GM21423 (cell line): ENCODE measurements around the gene ALPI.

ENCODE experiments used
- ATAC-seq: cut with Tn5 transposase; IDR thresholded peaks from one replicate; pipeline ENCODE4 v1.9.1; 2021; ENCODE audit warnings: mild to moderate bottlenecking, moderate library complexity; ENCODE audit not compliant: unreplicated experiment

Gene ALPI

DNA sequence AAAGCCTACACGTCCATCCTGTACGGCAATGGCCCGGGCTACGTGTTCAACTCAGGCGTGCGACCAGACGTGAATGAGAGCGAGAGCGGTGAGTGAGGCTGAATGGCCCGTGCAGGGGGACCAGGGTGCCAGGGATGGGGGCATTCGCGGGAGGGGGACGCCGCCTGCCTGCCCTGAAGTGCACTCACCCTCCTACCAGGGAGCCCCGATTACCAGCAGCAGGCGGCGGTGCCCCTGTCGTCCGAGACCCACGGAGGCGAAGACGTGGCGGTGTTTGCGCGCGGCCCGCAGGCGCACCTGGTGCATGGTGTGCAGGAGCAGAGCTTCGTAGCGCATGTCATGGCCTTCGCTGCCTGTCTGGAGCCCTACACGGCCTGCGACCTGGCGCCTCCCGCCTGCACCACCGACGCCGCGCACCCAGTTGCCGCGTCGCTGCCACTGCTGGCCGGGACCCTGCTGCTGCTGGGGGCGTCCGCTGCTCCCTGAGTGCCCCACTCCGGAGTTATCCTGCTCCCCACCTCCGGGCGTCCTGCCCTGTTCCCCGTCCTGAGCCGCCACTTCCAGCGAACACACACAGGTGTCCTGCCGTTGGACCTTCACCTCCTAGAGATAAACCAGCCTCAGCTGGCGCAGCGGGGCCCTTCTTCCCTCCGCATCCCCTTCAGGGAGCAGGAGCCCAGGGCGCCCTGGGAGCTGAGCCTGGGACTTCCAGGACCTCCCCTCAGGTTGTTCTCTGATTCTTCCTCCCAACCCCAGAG, 2.9 kb downstream of the ALPI start:
- no peak for ATAC-seq

DNA sequence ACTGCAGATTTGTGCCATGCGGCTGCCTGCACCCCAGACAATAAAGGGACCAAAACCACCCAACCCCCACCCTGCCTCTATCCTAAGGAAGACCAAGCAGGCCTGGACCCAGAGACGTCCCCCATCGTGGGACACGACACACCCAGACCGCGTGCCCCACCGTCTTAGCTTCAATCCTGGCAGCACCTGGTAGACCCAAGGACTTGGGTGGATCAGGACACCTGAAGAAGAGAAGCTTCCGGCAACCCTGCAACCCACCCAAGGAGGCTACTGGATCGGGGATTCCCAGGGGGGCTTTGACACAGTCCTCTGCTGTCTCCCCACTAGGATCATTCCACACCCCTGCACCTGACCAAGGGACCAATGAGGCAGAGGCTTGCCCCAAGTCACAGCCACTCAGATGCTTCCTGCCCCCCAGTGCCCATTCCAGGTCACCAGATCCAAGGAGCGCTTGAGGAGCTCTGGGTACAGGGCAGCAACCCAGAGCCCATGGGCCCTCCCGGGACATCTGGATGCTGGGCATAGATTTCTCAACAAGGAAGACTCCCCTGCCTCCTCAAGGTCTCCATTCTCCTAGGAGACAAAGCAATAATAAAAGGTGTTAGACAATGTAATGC, 3.6 kb downstream of the ALPI start:
- ATAC-seq = no peak

DNA sequence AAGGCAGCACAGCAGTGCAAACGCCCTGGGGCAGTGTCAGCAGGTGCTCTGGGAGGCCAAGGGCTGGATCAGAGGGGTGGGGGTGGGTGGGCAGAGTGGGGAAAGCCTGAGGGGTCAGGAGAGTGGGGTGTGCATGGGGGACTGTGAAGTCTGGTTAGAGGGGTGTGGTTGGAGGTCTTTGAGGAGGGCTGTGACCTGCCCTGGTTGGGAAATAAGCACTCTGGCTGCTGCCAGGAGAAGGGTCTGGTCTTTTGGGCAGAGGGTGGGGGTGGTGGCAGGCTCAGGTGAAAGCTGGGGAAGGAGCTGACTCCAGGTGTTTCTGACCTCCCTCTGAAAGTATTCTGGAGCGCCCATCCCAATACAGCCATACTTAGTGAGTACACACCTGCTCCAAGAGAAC, 4.2 kb downstream of the ALPI start:
- no peak for ATAC-seq

DNA sequence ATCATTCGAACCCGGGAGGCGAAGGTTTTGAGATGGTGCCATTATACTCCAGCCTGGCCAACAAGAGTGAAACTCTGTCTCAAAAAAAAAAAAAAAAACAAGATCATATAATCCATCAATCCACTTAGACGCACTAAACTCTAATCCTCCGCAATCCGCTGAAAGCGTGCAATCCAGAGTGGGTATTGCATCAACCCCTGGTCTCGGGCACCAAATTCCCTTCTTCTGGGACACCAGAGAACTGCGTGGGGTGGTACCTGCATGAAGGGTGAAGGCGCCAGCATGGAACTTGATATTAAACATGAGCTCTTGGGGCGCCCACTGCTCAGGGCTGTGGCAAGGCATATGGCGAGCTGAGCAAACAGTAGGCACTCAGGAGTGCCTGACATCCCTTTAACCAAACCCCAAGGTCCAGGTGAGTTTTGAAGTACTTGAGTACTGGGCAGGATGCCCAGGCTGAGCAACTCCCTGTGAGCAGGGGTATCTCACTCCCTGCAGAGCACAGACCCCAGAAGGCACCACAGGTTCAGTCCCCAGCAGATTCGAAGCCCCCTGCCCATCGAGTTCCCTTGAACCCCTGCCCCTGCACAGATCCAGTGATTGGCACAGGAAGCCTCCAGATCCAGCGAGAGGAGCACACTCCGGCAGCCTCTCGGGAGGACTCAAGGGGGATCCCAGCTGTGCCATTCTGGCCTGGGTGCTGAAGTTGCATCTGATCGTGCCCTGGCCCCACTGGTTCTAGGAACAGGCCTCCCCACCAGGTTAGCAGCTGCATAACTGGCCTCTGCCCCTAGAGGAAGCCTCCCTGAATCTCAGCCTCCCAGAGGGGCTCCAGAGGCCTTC, 8.0 kb downstream of the ALPI start:
- ATAC-seq = no peak

DNA sequence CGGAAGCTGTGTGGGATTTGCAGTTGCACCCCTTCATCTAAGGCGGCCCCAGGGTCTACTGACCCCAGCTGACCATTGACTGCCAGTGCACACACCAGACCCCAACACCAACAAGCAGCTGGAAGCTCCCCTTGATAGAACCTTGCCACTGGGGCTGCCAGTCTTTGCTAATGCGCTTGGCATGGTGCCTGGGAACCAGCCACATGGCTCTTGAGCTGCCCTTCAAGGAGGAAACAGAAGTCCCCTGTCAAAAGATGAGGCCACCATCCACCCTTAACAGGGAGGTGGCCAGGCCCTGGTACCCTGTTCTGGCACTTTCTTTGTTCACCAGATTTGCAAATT, 8.6 kb downstream of the ALPI start:
- no peak for ATAC-seq

DNA sequence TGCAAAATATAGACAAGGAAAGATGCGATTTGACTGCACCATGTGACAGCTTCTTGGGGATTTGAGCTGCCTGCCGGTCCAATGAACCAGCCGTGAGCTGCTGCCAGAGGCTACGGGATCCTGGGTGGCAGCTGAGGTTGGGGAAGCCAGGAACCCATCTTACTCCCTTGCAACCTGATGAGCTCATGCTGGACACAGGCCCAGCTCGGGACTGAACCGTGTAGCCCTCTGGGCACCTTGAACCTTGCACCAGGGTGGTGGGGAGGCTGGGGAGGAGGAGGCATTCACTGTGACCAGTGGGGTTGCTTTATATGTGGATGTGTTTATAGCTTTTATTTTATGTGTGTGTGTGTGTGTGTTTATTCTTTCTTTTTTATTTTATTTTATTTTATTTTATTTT, 9.1 kb downstream of the ALPI start:
- ATAC-seq = no peak

DNA sequence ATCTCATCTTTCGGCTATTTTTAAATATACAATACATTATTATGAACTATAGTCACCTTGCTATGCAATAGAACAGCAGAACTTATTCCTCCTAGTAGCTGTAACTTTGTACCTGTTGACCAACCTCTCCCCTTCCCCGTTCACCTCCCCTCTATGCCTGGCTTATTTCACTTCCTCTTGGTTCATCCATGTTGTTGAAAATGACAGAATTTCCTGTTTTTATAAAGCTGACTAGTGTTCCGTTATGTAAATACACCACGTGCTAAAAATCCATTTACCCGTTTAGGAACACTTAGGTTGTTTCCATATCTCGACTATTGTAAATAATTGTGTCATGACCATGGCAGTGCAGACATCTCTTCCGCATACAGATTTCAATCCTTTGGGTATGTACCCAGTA, 10.3 kb downstream of the ALPI start:
- no peak for ATAC-seq

DNA sequence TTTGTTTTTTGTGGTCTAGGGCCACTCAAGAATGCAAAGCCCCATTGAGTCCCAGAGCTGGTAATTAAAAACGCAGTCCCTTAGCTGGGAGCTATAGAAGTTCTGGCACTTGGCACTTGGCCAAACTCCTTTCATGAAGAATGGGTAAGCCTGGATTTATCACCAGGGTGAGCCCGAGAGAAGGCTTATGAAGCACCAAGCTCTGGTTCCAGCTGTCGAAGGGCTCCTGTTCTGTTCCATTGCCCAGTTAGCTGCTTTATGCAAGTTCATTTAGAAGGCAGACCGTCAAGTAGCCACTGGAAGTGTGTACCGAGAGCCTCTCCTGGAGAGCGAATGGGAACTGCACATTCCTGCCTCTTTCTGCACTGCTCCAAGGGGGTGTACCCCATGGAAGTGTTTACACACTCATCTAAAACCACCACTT, 17.5 kb downstream of the ALPI start:
- no peak for ATAC-seq

DNA sequence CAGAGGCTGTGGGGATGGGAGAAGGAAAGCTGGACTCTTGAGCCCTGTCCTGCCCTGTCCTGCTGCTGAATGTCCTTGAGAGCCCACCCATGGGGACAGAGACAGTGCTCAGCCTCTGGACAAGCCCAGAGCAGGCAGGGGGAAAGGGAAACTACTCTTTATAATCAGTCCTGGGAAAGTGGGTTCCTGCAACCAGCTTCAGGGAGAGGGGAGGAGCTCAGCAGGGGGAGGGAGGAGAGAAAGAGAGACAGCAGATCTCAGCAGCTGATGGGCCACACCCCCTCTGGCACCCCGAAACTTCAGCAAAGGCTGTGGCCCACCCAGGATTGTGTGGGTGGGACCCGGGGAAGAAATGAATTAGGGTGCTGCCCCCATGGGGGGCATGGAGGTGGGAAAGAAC, 20.1 kb downstream of the ALPI start:
- no peak for ATAC-seq

DNA sequence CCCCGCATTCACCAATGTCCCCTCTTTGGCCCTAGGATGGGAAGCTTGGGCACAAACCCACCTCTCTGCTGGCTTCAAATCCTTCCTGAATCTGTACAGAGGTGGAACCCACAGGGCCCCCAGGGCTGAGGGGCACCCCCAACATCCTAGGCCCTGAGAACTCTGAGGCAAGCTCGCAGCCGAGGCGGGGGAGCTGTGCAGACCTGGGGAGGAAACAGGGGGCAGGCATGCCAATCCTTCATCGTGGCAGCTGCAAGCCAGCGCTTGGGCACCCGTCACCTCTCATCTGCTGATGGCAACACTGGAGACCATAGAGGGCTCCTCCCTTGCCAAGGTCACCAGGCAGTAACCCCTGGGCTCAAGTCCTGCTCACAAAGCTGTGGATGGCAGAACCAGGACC, 20.8 kb downstream of the ALPI start:
- no peak for ATAC-seq

DNA sequence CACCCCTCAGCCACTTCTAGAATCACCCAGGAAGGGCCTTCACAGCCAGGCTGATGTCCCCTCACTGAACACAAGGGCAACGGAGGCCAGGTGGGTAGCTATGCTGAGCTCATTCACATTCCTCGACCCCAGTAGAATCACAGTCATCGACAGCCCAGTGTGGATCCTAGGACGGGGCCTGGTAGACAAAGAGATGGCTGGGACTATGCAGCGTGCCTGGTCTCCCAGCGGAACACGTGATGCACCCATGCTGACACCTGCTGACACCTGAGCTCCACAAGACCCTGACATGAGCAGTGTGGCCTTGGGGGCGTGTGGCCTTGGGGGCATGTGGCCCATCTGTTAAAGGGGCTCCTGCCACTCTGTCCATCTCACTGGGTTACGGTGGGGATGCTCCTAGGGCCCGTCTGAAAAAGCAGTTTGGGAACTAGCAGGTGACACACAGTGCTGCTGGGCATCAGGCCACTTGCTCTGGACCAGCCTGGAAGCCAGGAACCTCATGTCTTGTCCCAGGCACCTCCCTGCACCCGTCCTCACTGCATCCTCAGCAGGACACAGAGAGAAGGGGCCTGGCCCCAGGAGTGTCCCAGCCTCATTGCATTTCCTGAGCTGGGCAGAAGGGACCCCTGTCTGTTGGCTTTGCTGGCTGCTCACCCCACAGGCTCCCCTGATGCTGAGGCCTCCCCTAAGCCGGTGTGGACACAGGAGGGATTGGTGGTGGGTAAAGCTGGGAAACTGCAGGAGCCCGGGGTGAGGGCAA, 22.0 kb downstream of the ALPI start:
- no peak for ATAC-seq

DNA sequence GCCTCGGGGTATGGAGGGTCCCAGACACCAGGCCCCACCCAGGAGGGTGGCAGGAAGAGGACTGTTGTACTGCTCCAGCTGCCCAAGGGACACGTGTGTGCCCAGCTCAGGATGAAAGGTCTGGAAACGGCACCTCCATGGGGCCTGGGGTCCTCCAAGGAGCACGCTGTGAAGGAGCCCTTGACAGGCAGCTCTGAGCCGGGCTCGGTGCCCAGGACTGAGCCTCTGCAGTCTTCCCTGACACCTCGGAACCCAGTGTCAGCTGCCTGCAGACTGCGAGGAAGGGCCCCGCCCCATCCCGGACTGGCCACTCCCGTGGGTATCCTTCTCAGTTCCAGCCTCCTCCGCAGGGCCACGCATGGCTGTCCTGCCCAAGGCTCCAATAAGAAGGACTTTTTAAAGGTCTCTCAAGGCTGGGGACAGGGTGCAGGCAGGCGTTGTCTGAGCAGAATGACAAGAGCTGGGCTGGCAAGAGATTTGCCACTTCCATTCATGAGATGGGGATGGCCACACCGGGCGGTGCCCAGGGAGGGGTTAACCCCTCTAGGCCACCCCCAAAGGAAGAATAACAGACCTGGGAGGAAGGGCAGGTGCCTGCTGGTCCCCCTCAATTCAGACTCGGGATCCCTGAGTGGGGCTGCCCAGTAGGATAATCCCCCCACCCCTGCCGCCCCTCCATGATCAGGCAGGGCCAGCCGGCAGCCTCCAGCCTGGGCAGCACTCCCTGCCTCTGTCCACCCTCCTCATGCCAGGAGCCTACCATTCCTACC, 22.8 kb downstream of the ALPI start:
- no peak for ATAC-seq

DNA sequence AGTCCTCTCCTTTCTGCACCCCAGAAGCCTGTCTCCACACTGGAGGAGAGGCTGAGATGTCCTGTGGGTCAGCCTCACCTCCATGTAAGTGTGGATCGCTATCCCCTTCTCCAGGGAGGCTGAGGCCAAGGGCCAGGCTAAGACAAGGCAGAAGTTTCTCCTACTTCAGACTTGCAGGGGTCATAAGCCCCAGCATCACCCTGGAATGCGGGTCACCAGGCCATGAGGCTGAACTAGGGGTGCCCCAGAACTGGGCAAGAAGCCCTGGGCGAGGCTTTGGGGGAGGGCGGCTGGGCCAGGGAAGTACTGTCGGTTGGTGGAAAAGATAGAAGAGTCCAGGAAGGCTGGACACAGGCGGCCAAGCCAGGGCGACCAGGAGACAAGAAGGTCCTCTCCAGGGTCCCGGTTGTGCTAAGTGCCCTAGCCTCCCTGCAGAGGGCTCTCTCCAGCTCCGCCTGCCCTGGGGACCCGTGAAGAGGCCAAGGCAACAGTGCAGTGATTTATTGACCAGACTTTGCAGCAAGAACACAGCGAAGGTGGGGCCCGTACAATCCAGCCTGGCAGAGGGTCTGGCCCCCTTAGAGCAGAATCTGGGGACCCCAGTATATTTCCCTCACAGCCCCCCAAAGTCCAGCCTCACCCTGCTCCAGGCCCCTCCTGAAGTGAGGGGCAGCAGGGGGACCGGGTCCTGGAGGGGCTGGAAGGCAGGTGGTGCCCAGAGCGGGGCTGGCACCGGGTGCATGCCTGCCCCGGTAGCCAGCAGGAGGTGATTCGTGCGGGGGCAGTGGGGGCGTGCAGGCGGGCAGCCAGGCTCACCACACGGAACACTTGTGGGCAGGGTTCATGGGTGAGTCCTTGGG, 23.6 kb downstream of the ALPI start:
- no peak for ATAC-seq

DNA sequence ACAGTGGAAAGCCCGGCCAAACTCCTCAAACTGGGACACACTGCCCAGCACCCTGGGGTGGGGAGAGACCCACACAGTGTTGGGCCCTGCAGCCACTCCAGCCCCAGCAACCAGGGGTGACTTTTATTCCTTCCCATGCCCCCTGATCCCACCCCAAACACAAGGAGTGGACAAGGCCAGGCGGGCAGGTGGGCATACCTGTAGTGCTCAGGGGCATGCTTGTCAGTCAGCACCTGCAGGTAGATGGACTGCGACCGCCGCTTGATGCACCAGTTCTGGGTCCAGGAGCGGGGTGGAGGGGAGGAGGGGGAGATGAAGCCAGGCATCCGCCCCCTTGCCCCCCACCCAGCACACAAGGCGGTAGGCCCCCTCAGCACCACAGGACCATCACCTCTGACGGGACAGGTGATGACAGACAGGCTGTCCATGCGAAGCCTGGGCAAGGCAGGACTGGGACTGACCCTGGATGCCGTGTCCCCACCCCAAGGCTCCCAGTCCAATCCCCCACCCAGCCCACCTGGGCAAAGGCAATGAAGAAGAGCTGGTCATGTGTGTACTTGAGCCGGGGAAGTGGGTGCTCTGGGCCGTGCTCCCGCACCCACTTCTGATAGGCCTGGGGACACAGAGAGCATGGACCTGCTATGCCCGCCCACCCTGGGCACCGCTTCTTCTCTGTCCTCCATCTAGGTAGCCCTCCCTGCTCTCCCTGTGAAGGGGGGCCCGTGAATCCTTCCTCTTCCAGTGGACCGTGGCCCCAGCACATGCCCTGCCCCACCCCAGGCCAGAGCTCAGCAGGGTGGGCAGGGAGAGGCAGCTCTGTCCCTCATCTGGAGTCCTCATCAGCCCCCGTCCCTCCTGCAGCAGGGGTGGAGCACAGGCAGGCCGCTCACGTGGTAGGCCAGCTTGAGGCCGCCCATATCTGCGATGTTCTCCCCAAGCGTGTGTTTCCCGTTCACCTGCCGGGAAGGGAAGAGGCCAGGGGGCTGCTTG, 24.5 kb downstream of the ALPI start:
- no peak for ATAC-seq

DNA sequence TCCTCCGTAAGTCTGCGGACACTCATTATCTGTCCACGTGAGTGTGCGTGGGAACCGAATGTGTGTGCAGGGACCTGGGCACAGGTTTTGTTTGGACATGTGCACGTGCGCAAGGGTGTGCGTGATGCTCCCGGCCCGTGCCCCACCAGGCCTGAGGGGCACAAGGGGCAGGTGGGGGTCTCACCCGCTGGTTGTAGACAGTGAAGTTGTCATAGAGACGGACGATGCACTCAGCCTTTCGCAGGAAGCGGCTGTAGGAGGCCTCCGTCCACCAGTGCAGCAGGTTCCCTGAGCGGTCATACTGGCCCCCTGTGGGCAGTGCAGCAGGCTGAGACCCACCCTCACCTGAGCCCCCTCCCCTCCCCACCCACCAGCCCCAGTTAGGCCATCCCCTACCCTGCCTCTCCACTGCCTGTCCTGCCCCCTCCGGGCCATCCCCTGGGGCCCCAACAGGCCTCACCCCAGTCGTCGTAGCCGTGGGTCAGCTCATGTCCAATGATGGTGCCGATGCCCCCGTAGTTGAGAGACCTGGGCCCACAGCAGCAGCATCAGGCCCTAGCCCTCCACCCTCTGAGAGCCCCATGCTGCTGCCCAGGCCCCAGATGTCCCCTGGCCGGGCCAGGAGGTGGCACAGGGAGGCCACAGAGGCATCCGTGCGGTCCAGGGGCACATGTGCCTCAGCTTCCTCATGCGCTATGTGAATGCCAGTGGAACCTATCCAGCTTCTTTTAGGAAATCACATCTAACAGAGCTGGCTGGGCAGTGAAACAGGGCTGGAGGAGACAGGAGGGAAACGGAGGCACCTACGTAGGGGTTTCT, 25.6 kb downstream of the ALPI start:
- no peak for ATAC-seq

DNA sequence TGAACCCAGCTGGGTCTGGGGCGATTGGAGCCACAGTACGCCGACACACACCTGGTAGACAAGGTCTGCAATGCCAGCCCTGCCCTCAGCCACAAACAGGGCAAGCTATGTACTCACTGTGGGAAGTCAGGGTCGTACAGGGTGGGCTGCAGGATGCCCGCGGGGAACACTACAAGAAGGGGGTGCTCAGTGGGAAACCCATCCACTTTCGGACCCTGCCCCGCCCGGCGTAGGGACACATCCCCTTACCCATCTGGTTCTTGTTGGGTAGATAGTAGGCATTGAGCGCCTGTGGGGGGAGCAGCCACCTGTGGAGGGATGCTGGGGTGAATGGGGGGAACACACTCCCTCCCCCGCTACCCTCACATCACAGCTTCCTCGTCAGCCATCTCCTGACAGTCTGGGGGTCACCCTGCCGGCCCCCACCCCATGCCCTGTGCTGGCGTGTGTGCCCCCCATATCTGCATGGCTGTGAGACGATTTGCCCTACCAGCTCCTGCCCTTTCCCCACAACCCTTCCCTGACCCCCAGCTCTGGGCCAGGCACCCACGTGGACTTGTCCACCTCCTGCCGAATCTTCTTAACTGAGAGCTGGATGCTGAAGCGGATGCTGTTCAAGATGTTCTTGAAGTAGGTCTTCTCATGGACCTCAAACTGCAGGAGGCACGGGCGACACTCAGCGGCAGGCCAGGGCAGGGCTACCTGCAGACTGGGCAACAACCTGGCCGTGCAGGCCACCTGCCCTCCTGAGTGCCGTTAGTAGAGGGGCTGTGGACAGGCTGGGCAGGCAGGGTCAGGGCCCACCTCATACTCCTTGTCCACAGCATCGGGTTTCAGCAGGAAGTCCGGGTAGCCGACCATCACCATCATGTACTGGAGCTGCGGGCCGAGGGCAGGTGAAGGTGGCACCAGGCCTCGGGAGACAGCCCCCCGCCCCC, 26.6 kb downstream of the ALPI start:
- ATAC-seq = no peak
